GM19372 (cell line): ENCODE measurements around the gene PSME1.
A peak's percentile ranks its signal among the peaks of the same experiment; 100 is the strongest.

Source experiments
- ATAC-seq: cut with Tn5 transposase; IDR thresholded peaks from one replicate; pipeline ENCODE4 v1.9.1; 2021; ENCODE audit warnings: mild to moderate bottlenecking, low read depth, moderate library complexity; ENCODE audit not compliant: unreplicated experiment

Gene PSME1

DNA sequence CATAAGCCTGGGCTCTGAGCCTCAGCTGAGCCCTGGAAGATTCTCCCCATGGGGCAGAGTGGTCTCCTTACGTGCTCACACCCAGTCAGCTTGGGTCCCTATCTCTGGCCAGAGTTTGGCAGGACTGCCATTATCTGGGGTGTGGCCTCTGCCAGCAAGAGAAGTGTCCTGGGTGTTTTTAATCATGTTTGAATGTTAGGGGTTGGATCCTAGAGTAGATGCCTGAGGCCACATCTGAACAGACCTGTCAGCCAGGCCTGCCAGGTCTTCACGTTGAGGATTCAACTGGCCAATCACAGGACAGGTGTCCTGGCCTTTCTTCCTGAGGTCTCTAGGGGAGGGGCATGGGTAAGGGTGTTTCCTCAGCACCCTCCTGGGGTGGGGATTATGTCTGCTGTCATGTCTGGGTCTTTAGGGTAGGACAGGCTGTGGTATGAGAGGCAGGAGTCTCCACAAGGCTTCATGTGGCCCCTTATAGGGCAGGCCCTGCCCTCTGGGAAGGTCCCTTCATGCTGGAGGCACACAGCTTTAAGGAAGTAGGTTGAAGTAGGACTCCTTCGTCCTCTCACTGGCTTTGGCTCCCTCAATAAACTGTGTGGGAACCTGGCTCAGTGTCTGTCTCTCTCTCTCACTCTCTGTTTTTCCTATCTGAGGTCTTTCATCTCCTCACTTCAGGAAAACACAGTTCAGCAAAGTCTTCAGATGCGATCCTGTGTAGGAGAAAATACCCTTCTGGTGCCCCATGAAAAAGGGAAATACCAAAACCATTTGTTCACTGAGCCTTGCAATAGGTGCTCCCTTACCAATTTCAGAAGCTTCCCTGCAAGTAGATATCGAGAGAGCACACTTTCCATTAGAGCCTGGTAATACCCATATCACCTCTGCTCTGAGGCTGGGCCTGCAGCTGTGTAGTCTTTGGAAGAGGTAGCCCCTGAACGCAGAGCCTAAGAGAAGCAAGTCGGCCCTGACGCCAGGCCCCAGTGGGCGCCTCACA is 12.3 kb upstream of the PSME1 start:
- ATAC-seq, result no peak

GRCh38 chr14:24126939-24127338 is 9.1 kb upstream of the PSME1 start:
- no peak for ATAC-seq

GRCh38 chr14:24127673-24128072 is 8.3 kb upstream of the PSME1 start:
- no peak for ATAC-seq

DNA sequence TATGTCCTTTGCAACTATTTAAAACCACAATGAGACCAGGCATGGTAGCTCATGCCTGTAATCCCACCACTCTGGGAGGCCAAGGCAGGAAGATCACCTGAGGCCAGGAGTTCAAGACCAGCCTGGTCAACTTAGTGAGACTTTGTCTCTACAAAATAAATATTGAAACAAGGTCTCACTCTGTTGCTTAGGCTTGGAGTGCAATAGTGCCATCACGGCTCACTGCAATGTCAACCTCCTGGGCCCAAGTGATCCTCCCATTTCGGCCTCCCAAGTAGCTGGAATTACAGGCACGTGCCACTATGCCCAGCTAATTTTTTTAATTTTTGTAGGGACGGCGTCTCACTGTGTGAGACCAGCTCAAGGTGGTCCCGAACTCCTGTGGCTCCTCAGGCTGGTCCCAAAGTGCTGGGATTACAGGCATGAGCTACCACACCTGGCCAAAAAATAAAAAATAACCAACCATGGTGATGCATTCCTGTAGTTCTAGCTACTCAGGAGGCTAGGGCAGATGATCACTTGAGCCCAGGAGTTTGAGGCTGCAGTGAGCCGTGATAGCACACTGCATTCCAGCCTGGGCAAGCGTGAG is 6.5 kb upstream of the PSME1 start:
- ATAC-seq, result no peak

- ATAC-seq, result no peak
Measured at GRCh38 chr14:24130380-24130716, 5.6 kb upstream of the PSME1 start, which contains the start of gene FITM1. FITM1 (plus strand) TSS chr14:24130659; CDS start chr14:24131564, 905 bp downstream.

DNA sequence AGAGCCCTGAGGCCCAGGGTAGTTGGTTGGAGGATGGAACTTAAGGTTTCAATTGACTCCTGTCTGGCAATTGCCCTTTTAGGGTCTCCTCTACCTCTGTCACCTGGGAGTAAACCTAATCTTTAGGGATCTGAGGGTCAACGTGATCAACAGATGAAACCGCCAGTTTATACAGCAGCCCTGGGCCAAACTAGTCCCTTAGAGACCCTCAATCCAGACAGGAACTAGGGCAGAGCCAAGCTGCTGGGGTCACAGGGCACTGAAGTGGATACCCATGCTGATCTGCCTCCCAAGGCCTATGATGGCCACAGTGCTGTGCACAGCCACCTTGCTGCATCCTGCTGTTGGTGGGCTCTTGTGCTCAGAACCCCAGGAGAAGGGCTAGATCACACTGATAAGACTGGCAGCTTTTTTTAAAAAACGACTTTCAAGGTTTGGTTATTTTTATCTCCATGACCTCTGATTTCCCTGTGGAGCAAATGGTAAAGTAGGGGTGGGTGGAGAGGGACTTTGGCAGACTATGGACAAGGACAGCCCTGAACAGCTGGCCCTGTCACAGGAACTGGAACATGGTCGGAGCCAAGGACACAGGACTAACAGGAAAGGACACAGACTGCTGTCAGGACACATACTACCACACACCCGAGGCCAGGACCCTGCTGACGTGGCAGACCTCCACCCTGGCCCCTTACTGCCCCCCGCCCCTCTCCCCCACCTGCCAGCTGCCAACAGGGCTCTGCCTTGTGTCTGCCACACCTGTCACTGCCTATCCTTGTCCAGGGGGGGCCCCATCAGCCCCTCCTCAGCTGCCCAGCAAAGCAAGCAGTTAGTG is 5.1 kb upstream of the PSME1 start:
- ATAC-seq, result no peak

DNA sequence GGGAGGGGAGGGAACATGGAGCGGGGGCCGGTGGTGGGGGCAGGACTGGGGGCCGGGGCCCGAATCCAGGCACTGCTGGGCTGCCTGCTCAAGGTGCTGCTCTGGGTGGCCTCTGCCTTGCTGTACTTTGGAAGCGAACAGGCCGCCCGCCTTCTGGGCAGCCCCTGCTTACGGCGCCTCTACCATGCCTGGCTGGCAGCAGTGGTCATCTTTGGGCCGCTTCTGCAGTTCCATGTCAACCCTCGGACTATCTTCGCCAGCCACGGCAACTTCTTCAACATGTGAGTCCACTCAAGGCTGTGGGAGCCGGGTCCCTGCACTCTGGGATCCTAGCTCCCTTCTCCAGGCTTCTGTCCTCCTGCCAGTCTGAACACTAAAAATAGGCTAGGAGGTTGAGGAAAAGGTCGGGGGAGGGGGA is 4.4 kb upstream of the PSME1 start:
- ATAC-seq, result no peak

GRCh38 chr14:24132061-24132685 is 3.8 kb upstream of the PSME1 start:
- ATAC-seq, result no peak

DNA sequence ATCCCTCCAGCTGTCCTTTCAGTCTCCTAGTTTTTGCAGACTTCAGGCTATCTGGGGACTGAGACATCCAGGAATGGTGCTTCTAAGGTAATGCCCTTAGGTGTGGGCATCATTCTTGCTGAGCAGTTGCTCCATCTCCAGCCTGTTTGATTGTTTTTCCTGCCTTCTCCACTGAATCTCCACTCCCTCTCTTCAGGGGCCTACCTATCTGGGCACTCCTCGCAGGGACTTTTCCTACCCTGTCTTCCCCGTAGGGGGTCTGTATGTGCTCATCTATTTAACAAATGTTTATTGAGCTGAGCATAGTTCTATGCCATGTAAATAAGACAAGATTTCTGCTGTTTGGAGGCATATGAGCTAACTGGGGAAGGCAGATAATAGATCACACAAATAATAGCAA is 3.0 kb upstream of the PSME1 start:
- no peak for ATAC-seq

- ATAC-seq, result no peak
Measured at GRCh38 chr14:24133735-24134134, 2.3 kb upstream of the PSME1 start.

DNA sequence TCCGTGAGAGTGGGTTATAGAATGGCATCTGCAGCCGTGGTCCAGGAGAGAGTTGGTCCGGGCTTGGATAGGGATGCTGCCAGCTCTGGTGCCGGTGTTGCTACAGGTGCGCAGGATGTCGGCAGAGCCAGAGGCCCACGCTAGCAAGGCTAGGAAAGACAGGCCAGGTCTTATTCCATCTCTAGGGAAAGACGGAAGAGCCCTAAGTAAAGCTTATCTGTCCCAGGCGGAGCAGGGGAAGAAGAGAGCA is 485 bp upstream of the PSME1 start:
- ATAC-seq, result peak; percentile 0

DNA sequence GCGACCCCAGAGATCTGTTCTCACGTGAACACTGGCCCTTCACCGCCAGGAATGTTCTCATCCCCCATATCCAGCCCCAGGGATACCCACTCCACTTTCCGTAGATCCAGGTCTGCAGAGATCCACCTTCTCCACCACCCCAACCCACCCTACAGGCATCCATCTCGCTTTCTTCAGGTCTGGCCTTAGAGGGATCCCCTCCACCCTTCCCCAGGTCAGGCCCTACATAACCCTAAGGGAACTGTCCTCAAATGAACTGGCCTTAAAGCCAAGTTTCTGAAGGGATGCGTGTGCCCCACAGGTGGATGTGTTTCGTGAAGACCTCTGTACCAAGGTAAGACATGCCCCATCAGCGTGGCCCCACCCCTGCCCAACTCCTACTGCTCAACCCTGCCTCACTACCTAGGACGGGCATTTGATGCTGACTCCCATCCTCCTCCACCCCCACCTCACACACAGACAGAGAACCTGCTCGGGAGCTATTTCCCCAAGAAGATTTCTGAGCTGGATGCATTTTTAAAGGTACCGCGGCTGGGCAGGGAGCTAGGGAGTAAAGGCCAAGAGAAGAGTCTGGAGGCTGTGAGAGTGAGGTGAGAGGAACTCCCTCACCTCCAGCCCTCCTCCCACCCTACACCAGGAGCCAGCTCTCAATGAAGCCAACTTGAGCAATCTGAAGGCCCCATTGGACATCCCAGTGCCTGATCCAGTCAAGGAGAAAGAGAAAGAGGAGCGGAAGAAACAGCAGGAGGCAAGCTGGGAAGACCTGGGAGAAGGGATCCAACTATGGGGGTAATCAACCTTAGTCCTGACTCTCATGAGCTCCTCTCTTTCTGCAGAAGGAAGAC is 912 bp downstream of the PSME1 start:
- no peak for ATAC-seq

- ATAC-seq, result no peak
Measured at GRCh38 chr14:24137529-24138395, 1.8 kb downstream of the PSME1 start.

GRCh38 chr14:24138396-24139271 is 2.6 kb downstream of the PSME1 start:
- no peak for ATAC-seq

- no peak for ATAC-seq
Measured at GRCh38 chr14:24139272-24139934, 3.4 kb downstream of the PSME1 start.

- ATAC-seq, result peak; percentile 86
Measured at GRCh38 chr14:24141097-24141880, 5.3 kb downstream of the PSME1 start, which contains the start of gene EMC9. EMC9 (minus strand) TSS chr14:24141591; CDS start chr14:24141304, 287 bp downstream.

DNA sequence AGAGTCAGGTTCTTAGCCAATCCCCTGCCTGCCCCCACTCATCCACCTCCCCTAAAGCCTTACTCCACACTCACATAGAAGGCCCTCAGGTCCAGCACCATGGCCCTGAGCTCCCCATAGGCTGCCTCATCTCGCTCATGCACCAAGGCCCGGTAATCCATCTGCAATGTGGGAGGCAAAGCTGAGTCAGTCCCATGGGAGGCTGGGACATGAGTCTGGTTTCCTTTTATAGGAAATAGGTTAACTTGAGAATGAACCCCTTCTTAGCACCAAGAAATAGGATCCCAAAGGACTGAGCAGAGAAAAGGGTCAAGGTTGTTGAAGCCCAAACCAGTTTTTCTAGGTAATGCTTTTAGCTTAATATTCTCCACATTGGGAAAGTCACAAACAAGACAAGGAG is 7.5 kb downstream of the PSME1 start:
- ATAC-seq, result no peak
